Mesendoderm (in vitro differentiated cells): ENCODE results near the gene TRIM28.

ENCODE experiments used
- DNase-seq: peaks from one replicate; pipeline ENCODE4 v3.0.0; 2013
- H2AK5ac ChIP-seq: 2 replicates; pipeline ENCODE4 v1.6.1; 2013; ENCODE audit warnings: low read length, inconsistent platforms
- H2BK120ac ChIP-seq: 2 replicates; pipeline ENCODE4 v1.6.1; 2013; ENCODE audit warnings: low read depth, mild to moderate bottlenecking, low read length, moderate library complexity, mixed read lengths
- H2BK15ac ChIP-seq: replicated peaks from 2 replicates; pipeline ENCODE4 v1.6.1; 2013; ENCODE audit warnings: low read depth, mild to moderate bottlenecking, moderate library complexity
- H2BK5ac ChIP-seq: 2 replicates; pipeline ENCODE4 v1.6.1; 2013; ENCODE audit warnings: low read length, inconsistent platforms
- H3K18ac ChIP-seq: 2 replicates; pipeline ENCODE4 v1.6.1; 2013; ENCODE audit warnings: mild to moderate bottlenecking, low read length, mixed read lengths
- H3K23ac ChIP-seq: one replicate; pipeline ENCODE4 v1.6.1; 2013; ENCODE audit warnings: low read length
- H3K27ac ChIP-seq: 2 replicates; pipeline ENCODE4 v1.5.1; 2013; ENCODE audit warnings: low read depth, mild to moderate bottlenecking, inconsistent platforms, low read length, moderate library complexity
- H3K27me3 ChIP-seq: 2 replicates; pipeline ENCODE4 v1.6.1; 2013; ENCODE audit warnings: low read length, control low read depth, mild to moderate bottlenecking, inconsistent platforms; ENCODE audit not compliant: insufficient read depth, poor library complexity
- H3K36me3 ChIP-seq: 2 replicates; pipeline ENCODE4 v1.6.1; 2013; ENCODE audit warnings: low read length, inconsistent platforms; ENCODE audit not compliant: control insufficient read depth, insufficient read depth
- H3K4ac ChIP-seq: one replicate; pipeline ENCODE4 v1.6.1; 2013; ENCODE audit warnings: low read depth, mild to moderate bottlenecking, low read length, moderate library complexity
- H3K4me1 ChIP-seq: 2 replicates; pipeline ENCODE4 v1.6.1; 2013; ENCODE audit warnings: low read depth, low read length, inconsistent platforms; ENCODE audit not compliant: control insufficient read depth
- H3K4me2 ChIP-seq: 2 replicates; pipeline ENCODE4 v1.6.1; 2013; ENCODE audit warnings: low read length
- H3K4me3 ChIP-seq: 2 replicates; pipeline ENCODE4 v1.5.1; 2013; ENCODE audit warnings: mild to moderate bottlenecking, low read length
- H3K56ac ChIP-seq: one replicate; pipeline ENCODE4 v1.6.1; 2013; ENCODE audit warnings: low read length
- H3K79me1 ChIP-seq: 2 replicates; pipeline ENCODE4 v1.6.1; 2013; ENCODE audit warnings: low read length, inconsistent platforms
- H3K79me2 ChIP-seq: 2 replicates; pipeline ENCODE4 v1.6.1; 2013; ENCODE audit warnings: mild to moderate bottlenecking, low read length; ENCODE audit not compliant: control insufficient read depth, insufficient read depth
- H3K9ac ChIP-seq: 2 replicates; pipeline ENCODE4 v1.6.1; 2013; ENCODE audit warnings: low read length, inconsistent platforms
- H4K5ac ChIP-seq: one replicate; pipeline ENCODE4 v1.6.1; 2013; ENCODE audit warnings: low read length
- H4K8ac ChIP-seq: one replicate; pipeline ENCODE4 v1.6.1; 2013; ENCODE audit warnings: low read depth, mild to moderate bottlenecking, control low read depth, low read length, moderate library complexity
- WGBS: extraction: QIAGEN DNeasy Blood & Tissue Kit; methylation state at CpG from one replicate; pipeline ENCODE4 v1.1.7; 2013; ENCODE audit warnings: low lambda C conversion rate, missing lambda C conversion rate; ENCODE audit not compliant: insufficient coverage; ENCODE audit errors: extremely low coverage; 5-methylcytosine and 5-hydroxymethylcytosine counted together

Gene TRIM28

GRCh38 chr19:58579473-58580142 is 35.7 kb downstream of the TRIM28 start:
- Histone ChIP-seq H3K4ac (no peak overlapping the region), H3K79me2 (no peaks in the 10 kb centered on the region), H3K4me2 (no peak overlapping the region), H4K5ac (no peak overlapping the region), H2BK5ac (no peak overlapping the region), H4K8ac (no peak overlapping the region), H3K23ac (no peak overlapping the region), H3K27ac (no peak overlapping the region), H2AK5ac (no peak overlapping the region), H3K56ac (no peak overlapping the region), H2BK15ac (no peak overlapping the region), H3K4me1 (no peaks in the 10 kb centered on the region), H2BK120ac (no peak overlapping the region), H3K9ac (no peak overlapping the region), H3K79me1 (peaks cover 2% of the 10 kb centered on the region), H3K4me3 (no peak overlapping the region), H3K18ac (no peak overlapping the region), H3K27me3 (no peaks in the 10 kb centered on the region), H3K36me3 (no peaks in the 10 kb centered on the region)
- WGBS, result no CpG with 5 or more reads among the region's 8 CpGs
- no peak for DNase-seq

GRCh38 chr19:58581227-58582141 is 37.6 kb downstream of the TRIM28 start:
- WGBS, result no CpG with 5 or more reads among the region's 62 CpGs

GRCh38 chr19:58582985-58583384 is 39.1 kb downstream of the TRIM28 start:
- no peaks in the 10 kb centered on the region for H3K79me2 ChIP-seq
- no peaks in the 10 kb centered on the region for H3K4me1 ChIP-seq
- H2AK5ac ChIP-seq, result no peak overlapping the region
- H3K56ac ChIP-seq, result no peak overlapping the region
- no CpG with 5 or more reads among the region's 6 CpGs for WGBS
- H3K27me3 ChIP-seq, result no peaks in the 10 kb centered on the region
- no peak overlapping the region for H3K9ac ChIP-seq
- DNase-seq, result no peak
- no peak overlapping the region for H4K5ac ChIP-seq
- no peak overlapping the region for H3K18ac ChIP-seq
- no peak overlapping the region for H2BK15ac ChIP-seq
- no peak overlapping the region for H3K27ac ChIP-seq
- H3K4me3 ChIP-seq, result no peak overlapping the region
- H3K23ac ChIP-seq, result no peak overlapping the region
- no peak overlapping the region for H4K8ac ChIP-seq
- H2BK120ac ChIP-seq, result no peak overlapping the region
- no peak overlapping the region for H3K4me2 ChIP-seq
- peaks cover 2% of the 10 kb centered on the region for H3K79me1 ChIP-seq
- no peak overlapping the region for H2BK5ac ChIP-seq
- H3K36me3 ChIP-seq, result no peaks in the 10 kb centered on the region
- no peak overlapping the region for H3K4ac ChIP-seq

More at GRCh38 chr19:58581227-58582141, 37.6 kb downstream of the TRIM28 start:
- no peak overlapping the region for H2BK120ac ChIP-seq
- no peak overlapping the region for H2BK15ac ChIP-seq
- no peak overlapping the region for H3K4me3 ChIP-seq
- no peak overlapping the region for H3K4me2 ChIP-seq
- no peak overlapping the region for H3K4ac ChIP-seq
- no peaks in the 10 kb centered on the region for H3K79me2 ChIP-seq
- H3K9ac ChIP-seq, result peak overlapping the region; percentile 42
- H4K5ac ChIP-seq, result no peak overlapping the region
- no peak overlapping the region for H3K23ac ChIP-seq
- peaks cover 2% of the 10 kb centered on the region for H3K79me1 ChIP-seq
- H3K36me3 ChIP-seq, result no peaks in the 10 kb centered on the region
- H4K8ac ChIP-seq, result no peak overlapping the region
- H3K27me3 ChIP-seq, result no peaks in the 10 kb centered on the region
- H3K27ac ChIP-seq, result no peak overlapping the region
- H3K4me1 ChIP-seq, result no peaks in the 10 kb centered on the region
- H3K18ac ChIP-seq, result no peak overlapping the region
- no peak overlapping the region for H2BK5ac ChIP-seq
- no peak overlapping the region for H3K56ac ChIP-seq
- no peak overlapping the region for H2AK5ac ChIP-seq
- DNase-seq, result peak; percentile 96

GRCh38 chr19:58584498-58585441 is 40.9 kb downstream of the TRIM28 start:
- H3K4ac ChIP-seq, result no peak overlapping the region
- no peaks in the 10 kb centered on the region for H3K27me3 ChIP-seq
- no peak overlapping the region for H3K9ac ChIP-seq
- H2AK5ac ChIP-seq, result no peak overlapping the region
- no CpG with 5 or more reads among the region's 9 CpGs for WGBS
- no peak overlapping the region for H3K56ac ChIP-seq
- H3K4me1 ChIP-seq, result no peaks in the 10 kb centered on the region
- no peaks in the 10 kb centered on the region for H3K36me3 ChIP-seq
- no peak overlapping the region for H3K4me2 ChIP-seq
- H4K8ac ChIP-seq, result no peak overlapping the region
- H4K5ac ChIP-seq, result no peak overlapping the region
- no peak overlapping the region for H2BK5ac ChIP-seq
- H3K27ac ChIP-seq, result no peak overlapping the region
- no peak for DNase-seq
- no peaks in the 10 kb centered on the region for H3K79me2 ChIP-seq
- no peak overlapping the region for H3K23ac ChIP-seq
- no peak overlapping the region for H2BK15ac ChIP-seq
- H3K18ac ChIP-seq, result no peak overlapping the region
- no peak overlapping the region for H3K4me3 ChIP-seq
- H2BK120ac ChIP-seq, result no peak overlapping the region
- no peaks in the 10 kb centered on the region for H3K79me1 ChIP-seq

- Histone ChIP-seq H2BK5ac (no peak overlapping the region), H3K56ac (no peak overlapping the region), H3K23ac (no peak overlapping the region), H4K8ac (no peak overlapping the region), H4K5ac (no peak overlapping the region), H3K18ac (no peak overlapping the region), H3K9ac (no peak overlapping the region), H3K79me2 (no peaks in the 10 kb centered on the region), H2BK120ac (no peak overlapping the region), H3K4me1 (no peaks in the 10 kb centered on the region), H3K27me3 (no peaks in the 10 kb centered on the region), H3K4ac (no peak overlapping the region), H3K27ac (no peak overlapping the region), H3K4me3 (no peak overlapping the region), H2BK15ac (no peak overlapping the region), H3K36me3 (no peaks in the 10 kb centered on the region), H3K4me2 (no peak overlapping the region), H2AK5ac (no peak overlapping the region), H3K79me1 (no peaks in the 10 kb centered on the region)
- no CpG with 5 or more reads among the region's 6 CpGs for WGBS
- DNase-seq, result no peak
Observed at GRCh38 chr19:58585442-58586132, 41.7 kb downstream of the TRIM28 start.
